Neural cell (in vitro differentiated cells): Measurements from ENCODE around the gene KRTAP10-2. TPM values are rescaled to one million over a fixed set of nuclear protein-coding genes. Genes with fewer than 3 reads are reported as not detected.

Experiments
- H2AFZ ChIP-seq: fragments of 200-600, 300-800 bp; sonication (generic), shearing (Covaris generic); 2 replicates; pipeline ENCODE4 v1.6.0; 2014; ENCODE audit warnings: low read depth, mild to moderate bottlenecking, antibody characterized with exemption, low read length, moderate library complexity
- H3F3A ChIP-seq: fragments of 200-600 bp; shearing (Covaris generic); 2 replicates; pipeline ENCODE4 v1.6.1; 2016; ENCODE audit warnings: mild to moderate bottlenecking, moderate library complexity, mixed read lengths, antibody characterized with exemption, low read length; ENCODE audit not compliant: insufficient read depth, poor library complexity, severe bottlenecking
- H3K27ac ChIP-seq: fragments of 200-600, 300-800 bp; sonication (generic), shearing (Covaris generic); 2 replicates; pipeline ENCODE4 v1.5.1; 2014; ENCODE audit warnings: mild to moderate bottlenecking, low read length, moderate library complexity
- H3K27me3 ChIP-seq: fragments of 300-800, 200-600 bp; sonication (generic), shearing (Covaris generic); 2 replicates; pipeline ENCODE4 v1.6.0; 2014; ENCODE audit warnings: mild to moderate bottlenecking, low read depth, low read length, moderate library complexity; ENCODE audit not compliant: insufficient read depth
- H3K36me3 ChIP-seq: fragments of 300-800, 200-600 bp; sonication (generic), shearing (Covaris generic); 2 replicates; pipeline ENCODE4 v1.5.1; 2014; ENCODE audit warnings: mild to moderate bottlenecking, antibody characterized with exemption, low read length, moderate library complexity; ENCODE audit not compliant: insufficient read depth
- H3K4me2 ChIP-seq: fragments of 300-800, 200-600 bp; sonication (generic), shearing (Covaris generic); 2 replicates; pipeline ENCODE4 v1.6.0; 2014; ENCODE audit warnings: mild to moderate bottlenecking, low read length
- H3K4me3 ChIP-seq: fragments of 300-800, 200-600 bp; sonication (generic), shearing (Covaris generic); 2 replicates; pipeline ENCODE4 v1.5.1; 2014; ENCODE audit warnings: mild to moderate bottlenecking, low read length, moderate library complexity
- H3K79me2 ChIP-seq: fragments of 200-600 bp; shearing (Covaris generic); replicated peaks from 2 replicates; pipeline ENCODE4 v1.6.0; 2014; ENCODE audit warnings: mild to moderate bottlenecking, low read length, moderate library complexity; ENCODE audit not compliant: insufficient read depth
- H3K9ac ChIP-seq: fragments of 300-800, 200-600 bp; sonication (generic), shearing (Covaris generic); 2 replicates; pipeline ENCODE4 v1.6.1; 2016; ENCODE audit warnings: mild to moderate bottlenecking, low read length, mixed read lengths
- H3K9me2 ChIP-seq: fragments of 200-600 bp; shearing (Covaris generic); 2 replicates; pipeline ENCODE4 v1.6.1; 2016; ENCODE audit warnings: mild to moderate bottlenecking, low read length, mixed read lengths; ENCODE audit not compliant: insufficient read depth
- H3K9me3 ChIP-seq: fragments of 200-600, 300-800 bp; sonication (generic), shearing (Covaris generic); 2 replicates; pipeline ENCODE4 v1.6.1; 2016; ENCODE audit warnings: mild to moderate bottlenecking, mixed run types, low read length, moderate library complexity, mixed read lengths
- H4K20me1 ChIP-seq: fragments of 200-600 bp; shearing (Covaris generic); 2 replicates; pipeline ENCODE4 v1.6.1; 2016; ENCODE audit warnings: mild to moderate bottlenecking, mixed run types; ENCODE audit not compliant: insufficient read depth
- CTCF ChIP-seq: fragments of 450-650 bp; IDR thresholded peaks from 2 replicates; pipeline ENCODE4 v1.5.1; 2014; ENCODE audit warnings: antibody characterized with exemption, mild to moderate bottlenecking, moderate library complexity; ENCODE audit not compliant: poor library complexity, severe bottlenecking
- EP300 ChIP-seq: fragments of 450-650 bp; conservative IDR thresholded peaks from 2 replicates; pipeline ENCODE4 v1.6.1; 2014; ENCODE audit warnings: antibody characterized with exemption, mild to moderate bottlenecking, moderate library complexity; ENCODE audit not compliant: poor library complexity, severe bottlenecking
- EZH2 ChIP-seq: fragments of 200-600, 300-800 bp; shearing (Covaris generic), sonication (generic); IDR thresholded peaks from 2 replicates; pipeline ENCODE4 v1.6.1; 2014; ENCODE audit warnings: antibody characterized with exemption, low read length, borderline replicate concordance, mild to moderate bottlenecking; ENCODE audit not compliant: insufficient read depth, poor library complexity, severe bottlenecking
- MXI1 ChIP-seq: fragments of 450-650 bp; conservative IDR thresholded peaks from 2 replicates; pipeline ENCODE4 v1.6.1; 2014; ENCODE audit warnings: antibody characterized with exemption, mild to moderate bottlenecking; ENCODE audit not compliant: poor library complexity, severe bottlenecking
- POLR2AphosphoS5 ChIP-seq: IDR thresholded peaks from 2 replicates; pipeline ENCODE4 v1.6.1; 2012
- RAD21 ChIP-seq: fragments of 450-650 bp; conservative IDR thresholded peaks from 2 replicates; pipeline ENCODE4 v1.6.1; 2014; ENCODE audit warnings: antibody characterized with exemption, mild to moderate bottlenecking, moderate library complexity
- REST ChIP-seq: IDR thresholded peaks from 2 replicates; pipeline ENCODE4 v1.6.1; 2012; ENCODE audit warnings: borderline replicate concordance
- SMC3 ChIP-seq: fragments of 450-650 bp; conservative IDR thresholded peaks from 2 replicates; pipeline ENCODE4 v1.6.1; 2014; ENCODE audit warnings: antibody characterized with exemption, mild to moderate bottlenecking, moderate library complexity; ENCODE audit not compliant: poor library complexity
- TAF1 ChIP-seq: IDR thresholded peaks from 2 replicates; pipeline ENCODE4 v1.6.1; 2012; ENCODE audit warnings: low read depth
- polyA plus RNA-seq: library from polyadenylated mRNA; depleted of rRNA; stranded (reverse); fragments of >200 nt; gene quantifications from 2 replicates; pipeline ENCODE4 v1.2.3, GENCODE V29; 2014

The KRTAP10-2 gene
- polyA plus RNA-seq, 1 donor from 2014 or later = not detected

GRCh38 chr21:44571296-44571695, 20.0 kb upstream of the KRTAP10-2 start:
- Histone ChIP-seq H3F3A (no peaks in the 10 kb centered on the region), H3K36me3 (no peaks in the 10 kb centered on the region), H3K79me2 (no peaks in the 10 kb centered on the region), H4K20me1 (no peaks in the 10 kb centered on the region), H3K4me3 (no peak overlapping the region), H3K9me3 (peaks cover 10% of the 10 kb centered on the region), H3K27ac (no peak overlapping the region), H3K9ac (no peak overlapping the region), H2AFZ (no peak overlapping the region), H3K9me2 (no peaks in the 10 kb centered on the region), H3K4me2 (no peak overlapping the region), H3K27me3 (no peaks in the 10 kb centered on the region)
- no peak for TF ChIP-seq EP300
- no peak for TF ChIP-seq POLR2AphosphoS5
- TF ChIP-seq CTCF = no peak
- TF ChIP-seq RAD21 = no peak
- no peak for TF ChIP-seq EZH2
- TF ChIP-seq REST = no peak

GRCh38 chr21:44569861-44570517, 18.7 kb upstream of the KRTAP10-2 start:
- H4K20me1 ChIP-seq = no peaks in the 10 kb centered on the region
- no peaks in the 10 kb centered on the region for H3K27me3 ChIP-seq
- TF ChIP-seq MXI1 (no peak), RAD21 (no peak), EZH2 (no peak), EP300 (no peak), CTCF (no peak), POLR2AphosphoS5 (no peak), SMC3 (no peak), REST (no peak), TAF1 (no peak)
- H3K4me2 ChIP-seq = no peak overlapping the region
- H3K79me2 ChIP-seq = no peaks in the 10 kb centered on the region
- H3K9ac ChIP-seq = no peak overlapping the region
- no peaks in the 10 kb centered on the region for H3F3A ChIP-seq
- peaks cover 10% of the 10 kb centered on the region for H3K9me3 ChIP-seq
- H3K4me3 ChIP-seq = no peak overlapping the region
- H3K27ac ChIP-seq = no peak overlapping the region
- no peak overlapping the region for H2AFZ ChIP-seq
- H3K9me2 ChIP-seq = no peaks in the 10 kb centered on the region
- H3K36me3 ChIP-seq = no peaks in the 10 kb centered on the region
